Neural cell (in vitro differentiated cells): Measurements from ENCODE around the gene NEURL3. TPM values are rescaled to one million over a fixed set of nuclear protein-coding genes. Genes with fewer than 3 reads are reported as not detected.

Experiments used
- H2AFZ ChIP-seq: fragments of 200-600, 300-800 bp; sonication (generic), shearing (Covaris generic); 2 replicates; pipeline ENCODE4 v1.6.0; 2014; ENCODE audit warnings: low read depth, mild to moderate bottlenecking, antibody characterized with exemption, low read length, moderate library complexity
- H3F3A ChIP-seq: fragments of 200-600 bp; shearing (Covaris generic); 2 replicates; pipeline ENCODE4 v1.6.1; 2016; ENCODE audit warnings: mild to moderate bottlenecking, moderate library complexity, mixed read lengths, antibody characterized with exemption, low read length; ENCODE audit not compliant: insufficient read depth, poor library complexity, severe bottlenecking
- H3K27ac ChIP-seq: fragments of 200-600, 300-800 bp; sonication (generic), shearing (Covaris generic); 2 replicates; pipeline ENCODE4 v1.5.1; 2014; ENCODE audit warnings: mild to moderate bottlenecking, low read length, moderate library complexity
- H3K27me3 ChIP-seq: fragments of 300-800, 200-600 bp; sonication (generic), shearing (Covaris generic); 2 replicates; pipeline ENCODE4 v1.6.0; 2014; ENCODE audit warnings: mild to moderate bottlenecking, low read depth, low read length, moderate library complexity; ENCODE audit not compliant: insufficient read depth
- H3K36me3 ChIP-seq: fragments of 300-800, 200-600 bp; sonication (generic), shearing (Covaris generic); 2 replicates; pipeline ENCODE4 v1.5.1; 2014; ENCODE audit warnings: mild to moderate bottlenecking, antibody characterized with exemption, low read length, moderate library complexity; ENCODE audit not compliant: insufficient read depth
- H3K4me2 ChIP-seq: fragments of 300-800, 200-600 bp; sonication (generic), shearing (Covaris generic); 2 replicates; pipeline ENCODE4 v1.6.0; 2014; ENCODE audit warnings: mild to moderate bottlenecking, low read length
- H3K4me3 ChIP-seq: fragments of 300-800, 200-600 bp; sonication (generic), shearing (Covaris generic); 2 replicates; pipeline ENCODE4 v1.5.1; 2014; ENCODE audit warnings: mild to moderate bottlenecking, low read length, moderate library complexity
- H3K79me2 ChIP-seq: fragments of 200-600 bp; shearing (Covaris generic); replicated peaks from 2 replicates; pipeline ENCODE4 v1.6.0; 2014; ENCODE audit warnings: mild to moderate bottlenecking, low read length, moderate library complexity; ENCODE audit not compliant: insufficient read depth
- H3K9ac ChIP-seq: fragments of 300-800, 200-600 bp; sonication (generic), shearing (Covaris generic); 2 replicates; pipeline ENCODE4 v1.6.1; 2016; ENCODE audit warnings: mild to moderate bottlenecking, low read length, mixed read lengths
- H3K9me2 ChIP-seq: fragments of 200-600 bp; shearing (Covaris generic); 2 replicates; pipeline ENCODE4 v1.6.1; 2016; ENCODE audit warnings: mild to moderate bottlenecking, low read length, mixed read lengths; ENCODE audit not compliant: insufficient read depth
- H3K9me3 ChIP-seq: fragments of 200-600, 300-800 bp; sonication (generic), shearing (Covaris generic); 2 replicates; pipeline ENCODE4 v1.6.1; 2016; ENCODE audit warnings: mild to moderate bottlenecking, mixed run types, low read length, moderate library complexity, mixed read lengths
- H4K20me1 ChIP-seq: fragments of 200-600 bp; shearing (Covaris generic); 2 replicates; pipeline ENCODE4 v1.6.1; 2016; ENCODE audit warnings: mild to moderate bottlenecking, mixed run types; ENCODE audit not compliant: insufficient read depth
- EP300 ChIP-seq: fragments of 450-650 bp; conservative IDR thresholded peaks from 2 replicates; pipeline ENCODE4 v1.6.1; 2014; ENCODE audit warnings: antibody characterized with exemption, mild to moderate bottlenecking, moderate library complexity; ENCODE audit not compliant: poor library complexity, severe bottlenecking
- EZH2 ChIP-seq: fragments of 200-600, 300-800 bp; shearing (Covaris generic), sonication (generic); IDR thresholded peaks from 2 replicates; pipeline ENCODE4 v1.6.1; 2014; ENCODE audit warnings: antibody characterized with exemption, low read length, borderline replicate concordance, mild to moderate bottlenecking; ENCODE audit not compliant: insufficient read depth, poor library complexity, severe bottlenecking
- MXI1 ChIP-seq: fragments of 450-650 bp; conservative IDR thresholded peaks from 2 replicates; pipeline ENCODE4 v1.6.1; 2014; ENCODE audit warnings: antibody characterized with exemption, mild to moderate bottlenecking; ENCODE audit not compliant: poor library complexity, severe bottlenecking
- POLR2AphosphoS5 ChIP-seq: IDR thresholded peaks from 2 replicates; pipeline ENCODE4 v1.6.1; 2012
- RAD21 ChIP-seq: fragments of 450-650 bp; conservative IDR thresholded peaks from 2 replicates; pipeline ENCODE4 v1.6.1; 2014; ENCODE audit warnings: antibody characterized with exemption, mild to moderate bottlenecking, moderate library complexity
- SMC3 ChIP-seq: fragments of 450-650 bp; conservative IDR thresholded peaks from 2 replicates; pipeline ENCODE4 v1.6.1; 2014; ENCODE audit warnings: antibody characterized with exemption, mild to moderate bottlenecking, moderate library complexity; ENCODE audit not compliant: poor library complexity
- TAF1 ChIP-seq: IDR thresholded peaks from 2 replicates; pipeline ENCODE4 v1.6.1; 2012; ENCODE audit warnings: low read depth
- polyA plus RNA-seq: library from polyadenylated mRNA; depleted of rRNA; stranded (reverse); fragments of >200 nt; gene quantifications from 2 replicates; pipeline ENCODE4 v1.2.3, GENCODE V29; 2014
- TF ChIP-seq, protein P1 (sequence below): IDR thresholded peaks from 2 replicates; pipeline ENCODE4 v1.6.1; 2012; ENCODE audit warnings: borderline replicate concordance
- TF ChIP-seq, protein P2 (sequence below): fragments of 450-650 bp; IDR thresholded peaks from 2 replicates; pipeline ENCODE4 v1.5.1; 2014; ENCODE audit warnings: antibody characterized with exemption, mild to moderate bottlenecking, moderate library complexity; ENCODE audit not compliant: poor library complexity, severe bottlenecking

Gene NEURL3
- polyA plus RNA-seq, 1 donor from 2014 or later, result not detected

DNA sequence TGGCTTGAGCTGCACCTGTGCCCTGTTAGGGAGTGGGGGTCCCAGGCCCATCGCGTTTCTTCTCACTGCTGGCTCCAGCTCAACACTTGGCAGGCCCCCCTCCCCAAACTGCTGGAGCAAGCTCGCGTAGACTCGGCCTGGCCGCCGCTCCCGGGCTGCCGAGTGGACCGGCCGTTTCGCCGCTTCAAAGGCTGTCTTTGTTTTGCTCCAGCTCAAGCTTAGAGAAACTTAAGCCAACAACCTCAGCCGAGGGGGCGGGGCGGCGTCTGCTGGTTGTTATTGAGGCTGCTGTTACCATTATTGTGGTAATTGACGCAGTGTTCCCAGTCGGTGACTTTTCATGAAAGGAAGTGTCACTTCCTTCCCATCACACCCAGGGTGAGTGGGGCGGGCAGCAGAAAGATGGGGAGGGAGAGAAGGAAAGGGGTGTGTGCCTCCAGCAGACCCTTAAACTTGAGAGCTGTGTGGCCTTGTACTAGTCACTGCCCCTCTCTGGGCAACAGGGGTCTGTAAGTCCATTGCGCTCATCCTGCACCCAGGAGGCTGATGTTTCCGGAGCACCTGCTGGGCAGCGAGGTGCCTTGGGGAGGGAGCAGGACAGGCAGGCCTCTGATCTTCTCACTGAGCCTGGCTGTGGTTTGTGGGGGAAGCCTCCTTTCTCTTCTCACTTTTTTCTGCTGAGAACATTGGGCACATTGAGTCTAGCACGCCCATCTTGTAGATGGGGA, 33.5 kb upstream of the NEURL3 start:
- Histone ChIP-seq H3K9ac (no peak overlapping the region), H3F3A (no peaks in the 10 kb centered on the region), H4K20me1 (no peaks in the 10 kb centered on the region), H3K79me2 (no peaks in the 10 kb centered on the region), H3K4me2 (no peak overlapping the region), H3K36me3 (no peaks in the 10 kb centered on the region), H3K9me3 (no peaks in the 10 kb centered on the region), H2AFZ (no peak overlapping the region), H3K27me3 (peaks cover 37% of the 10 kb centered on the region), H3K4me3 (no peak overlapping the region), H3K27ac (no peak overlapping the region), H3K9me2 (no peaks in the 10 kb centered on the region)
- TF ChIP-seq EP300 (no peak), RAD21 (no peak), EZH2 (no peak), MXI1 (no peak), TAF1 (no peak), POLR2AphosphoS5 (no peak), SMC3 (no peak)
- TF ChIP-seq, protein P1, sequence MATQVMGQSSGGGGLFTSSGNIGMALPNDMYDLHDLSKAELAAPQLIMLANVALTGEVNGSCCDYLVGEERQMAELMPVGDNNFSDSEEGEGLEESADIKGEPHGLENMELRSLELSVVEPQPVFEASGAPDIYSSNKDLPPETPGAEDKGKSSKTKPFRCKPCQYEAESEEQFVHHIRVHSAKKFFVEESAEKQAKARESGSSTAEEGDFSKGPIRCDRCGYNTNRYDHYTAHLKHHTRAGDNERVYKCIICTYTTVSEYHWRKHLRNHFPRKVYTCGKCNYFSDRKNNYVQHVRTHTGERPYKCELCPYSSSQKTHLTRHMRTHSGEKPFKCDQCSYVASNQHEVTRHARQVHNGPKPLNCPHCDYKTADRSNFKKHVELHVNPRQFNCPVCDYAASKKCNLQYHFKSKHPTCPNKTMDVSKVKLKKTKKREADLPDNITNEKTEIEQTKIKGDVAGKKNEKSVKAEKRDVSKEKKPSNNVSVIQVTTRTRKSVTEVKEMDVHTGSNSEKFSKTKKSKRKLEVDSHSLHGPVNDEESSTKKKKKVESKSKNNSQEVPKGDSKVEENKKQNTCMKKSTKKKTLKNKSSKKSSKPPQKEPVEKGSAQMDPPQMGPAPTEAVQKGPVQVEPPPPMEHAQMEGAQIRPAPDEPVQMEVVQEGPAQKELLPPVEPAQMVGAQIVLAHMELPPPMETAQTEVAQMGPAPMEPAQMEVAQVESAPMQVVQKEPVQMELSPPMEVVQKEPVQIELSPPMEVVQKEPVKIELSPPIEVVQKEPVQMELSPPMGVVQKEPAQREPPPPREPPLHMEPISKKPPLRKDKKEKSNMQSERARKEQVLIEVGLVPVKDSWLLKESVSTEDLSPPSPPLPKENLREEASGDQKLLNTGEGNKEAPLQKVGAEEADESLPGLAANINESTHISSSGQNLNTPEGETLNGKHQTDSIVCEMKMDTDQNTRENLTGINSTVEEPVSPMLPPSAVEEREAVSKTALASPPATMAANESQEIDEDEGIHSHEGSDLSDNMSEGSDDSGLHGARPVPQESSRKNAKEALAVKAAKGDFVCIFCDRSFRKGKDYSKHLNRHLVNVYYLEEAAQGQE, result no peak
- TF ChIP-seq, protein P2, sequence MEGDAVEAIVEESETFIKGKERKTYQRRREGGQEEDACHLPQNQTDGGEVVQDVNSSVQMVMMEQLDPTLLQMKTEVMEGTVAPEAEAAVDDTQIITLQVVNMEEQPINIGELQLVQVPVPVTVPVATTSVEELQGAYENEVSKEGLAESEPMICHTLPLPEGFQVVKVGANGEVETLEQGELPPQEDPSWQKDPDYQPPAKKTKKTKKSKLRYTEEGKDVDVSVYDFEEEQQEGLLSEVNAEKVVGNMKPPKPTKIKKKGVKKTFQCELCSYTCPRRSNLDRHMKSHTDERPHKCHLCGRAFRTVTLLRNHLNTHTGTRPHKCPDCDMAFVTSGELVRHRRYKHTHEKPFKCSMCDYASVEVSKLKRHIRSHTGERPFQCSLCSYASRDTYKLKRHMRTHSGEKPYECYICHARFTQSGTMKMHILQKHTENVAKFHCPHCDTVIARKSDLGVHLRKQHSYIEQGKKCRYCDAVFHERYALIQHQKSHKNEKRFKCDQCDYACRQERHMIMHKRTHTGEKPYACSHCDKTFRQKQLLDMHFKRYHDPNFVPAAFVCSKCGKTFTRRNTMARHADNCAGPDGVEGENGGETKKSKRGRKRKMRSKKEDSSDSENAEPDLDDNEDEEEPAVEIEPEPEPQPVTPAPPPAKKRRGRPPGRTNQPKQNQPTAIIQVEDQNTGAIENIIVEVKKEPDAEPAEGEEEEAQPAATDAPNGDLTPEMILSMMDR, result no peak

DNA sequence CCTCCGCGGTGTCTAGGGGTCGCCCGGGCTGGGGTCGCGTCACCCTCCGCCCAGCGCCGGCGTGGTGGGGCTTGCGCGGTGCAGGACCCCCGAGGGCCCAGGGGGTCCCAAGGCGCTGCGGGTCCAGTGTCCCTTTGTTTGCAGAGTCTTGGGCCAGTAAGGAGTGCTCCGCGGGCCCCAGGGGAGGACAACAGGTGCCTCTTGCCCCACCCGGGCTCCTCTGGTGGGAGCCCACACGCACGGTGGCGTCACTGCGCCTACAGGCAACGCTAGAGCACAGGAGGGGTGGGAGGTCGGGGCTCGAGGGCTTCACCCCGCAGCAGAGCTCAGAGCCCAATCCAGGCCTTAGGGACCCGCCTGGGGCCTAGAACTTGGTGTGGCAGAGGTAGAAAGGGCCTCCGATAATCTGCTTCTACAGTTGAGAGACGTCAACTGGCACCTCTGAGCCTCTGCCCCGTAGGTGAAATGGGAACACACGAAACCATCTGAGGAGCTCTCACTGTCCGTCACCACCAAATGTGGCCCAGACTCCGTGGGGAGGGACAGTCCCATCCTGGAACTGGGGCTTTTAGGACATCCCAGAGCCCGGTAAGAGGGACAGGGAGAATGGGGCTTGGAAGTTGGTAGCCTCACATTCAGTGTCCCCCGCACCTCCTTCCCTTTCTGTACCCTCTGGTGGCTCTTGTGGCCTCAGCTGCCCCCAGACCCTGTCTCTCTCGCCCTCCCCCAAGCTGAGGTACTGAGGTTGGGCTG, 32.8 kb upstream of the NEURL3 start:
- Histone ChIP-seq H3K27me3 (peaks cover 37% of the 10 kb centered on the region), H3K36me3 (no peaks in the 10 kb centered on the region), H3K4me3 (peak overlapping the region; percentile 73), H3K79me2 (no peaks in the 10 kb centered on the region), H2AFZ (no peak overlapping the region), H3K9me2 (no peaks in the 10 kb centered on the region), H3K27ac (no peak overlapping the region), H3K4me2 (no peak overlapping the region), H3K9me3 (no peaks in the 10 kb centered on the region), H3F3A (no peaks in the 10 kb centered on the region), H3K9ac (no peak overlapping the region), H4K20me1 (no peaks in the 10 kb centered on the region)
- TF ChIP-seq, protein P2, result no peak
- TF ChIP-seq, protein P1, result no peak
- TF ChIP-seq EZH2 (no peak), EP300 (no peak), POLR2AphosphoS5 (no peak), MXI1 (no peak), TAF1 (no peak), RAD21 (no peak), SMC3 (no peak)
